GM12891 (cell line): ENCODE data around the gene DAPP1.

Source experiments
- POLR2A ChIP-seq: IDR thresholded peaks from 2 replicates; pipeline ENCODE4 v1.6.1; 2011; ENCODE audit warnings: low read depth, low read length, control low read depth
- POLR2AphosphoS5 ChIP-seq: IDR thresholded peaks from 2 replicates; pipeline ENCODE4 v1.6.1; 2011; ENCODE audit warnings: low read depth, low read length, control low read depth
- SPI1 ChIP-seq: IDR thresholded peaks from 2 replicates; pipeline ENCODE4 v1.6.1; 2011; ENCODE audit warnings: low read depth, low read length, control low read depth
- TAF1 ChIP-seq: IDR thresholded peaks from 2 replicates; pipeline ENCODE4 v1.6.1; 2011; ENCODE audit warnings: low read depth, low read length, control low read depth

- TF ChIP-seq POLR2AphosphoS5: no peak; the same call in 1 of the 2 replicates
- no peak for TF ChIP-seq TAF1
- TF ChIP-seq POLR2A: no peak
- TF ChIP-seq SPI1: no peak
Measured at GRCh38 chr4:99856166-99856565, 39.5 kb downstream of the DAPP1 start.
